PC-9 (cell line): ENCODE results near the gene PRKACA. TPM values are rescaled to one million over a fixed set of nuclear protein-coding genes. Genes with fewer than 3 reads are reported as not detected.
A peak's percentile ranks its signal among the peaks of the same experiment; 100 is the strongest.

Experiments used
- BruUV-seq: library from RNA; stranded (reverse); fragments of 400-500 nt; replicated peaks from 2 replicates; lab custom pipeline; 2021; lab: Mats Ljungman, UMichigan
- CTCF ChIA-PET: fragments of 300-600 bp; sonication (Branson Sonifier 250); formaldehyde crosslinking; loops from one replicate; lab custom pipeline; 2022; ENCODE audit warnings: antibody characterized with exemption; lab: Charles Lee
- POLR2A ChIA-PET: fragments of 300-600 bp; sonication (Branson Sonifier 250); formaldehyde crosslinking; loops from one replicate; lab custom pipeline; 2022; ENCODE audit warnings: antibody characterized with exemption; ENCODE audit not compliant: unreplicated experiment; lab: Charles Lee
- DNase-seq, 2 experiments: peaks; one replicate each; pipeline versions ENCODE4 v3.0.0 to v3.0.0-alpha.2; 2015 to 2022; ENCODE audit warnings: mixed read lengths in 1 of 2
- H2AFZ ChIP-seq: fragments of 200-600 bp; sonication (generic); 2 replicates; pipeline ENCODE4 v1.8.1; 2017; ENCODE audit warnings: antibody characterized with exemption
- H3F3A ChIP-seq: fragments of 200-600 bp; sonication (generic); 2 replicates; pipeline ENCODE4 v1.8.1; 2017; ENCODE audit warnings: antibody characterized with exemption, mild to moderate bottlenecking, low read depth; ENCODE audit not compliant: insufficient read depth
- H3K27ac ChIP-seq: fragments of 200-600 bp; sonication (generic); 2 replicates; pipeline ENCODE4 v1.6.1; 2016; ENCODE audit warnings: mixed run types
- H3K27me3 ChIP-seq: fragments of 200-600 bp; sonication (generic); 2 replicates; pipeline ENCODE4 v1.6.1; 2016; ENCODE audit warnings: low read depth, mixed run types; ENCODE audit not compliant: insufficient read depth
- H3K36me3 ChIP-seq: fragments of 200-600 bp; sonication (generic); 2 replicates; pipeline ENCODE4 v1.6.1; 2016; ENCODE audit warnings: low read depth, mixed run types
- H3K4me1 ChIP-seq: fragments of 200-600 bp; sonication (generic); replicated peaks from 2 replicates; pipeline ENCODE4 v1.6.1; 2016; ENCODE audit warnings: mixed run types; ENCODE audit not compliant: insufficient read depth
- H3K4me2 ChIP-seq: fragments of 200-600 bp; sonication (generic); 2 replicates; pipeline ENCODE4 v1.6.1; 2017; ENCODE audit warnings: mixed run types
- H3K4me3 ChIP-seq: fragments of 200-600 bp; sonication (generic); 2 replicates; pipeline ENCODE4 v1.6.1; 2016; ENCODE audit warnings: mixed run types
- H3K79me2 ChIP-seq: fragments of 200-600 bp; sonication (generic); 2 replicates; pipeline ENCODE4 v1.6.1; 2017; ENCODE audit warnings: low read depth, mixed run types
- H3K9me2 ChIP-seq: fragments of 200-600 bp; sonication (generic); 2 replicates; pipeline ENCODE4 v1.8.1; 2017; ENCODE audit warnings: mild to moderate bottlenecking; ENCODE audit not compliant: insufficient read depth
- H3K9me3 ChIP-seq: fragments of 200-600 bp; sonication (generic); 2 replicates; pipeline ENCODE4 v1.8.1; 2016; ENCODE audit warnings: low read depth; ENCODE audit not compliant: insufficient read depth
- H4K20me1 ChIP-seq: fragments of 200-600 bp; sonication (generic); 2 replicates; pipeline ENCODE4 v1.8.1; 2017; ENCODE audit not compliant: insufficient read depth
- CTCF ChIP-seq: fragments of 200-600 bp; sonication (generic); conservative IDR thresholded peaks from 2 replicates; pipeline ENCODE4 v1.6.1; 2017; ENCODE audit warnings: mixed run types, antibody characterized with exemption, mild to moderate bottlenecking, moderate library complexity
- EZH2 ChIP-seq: fragments of 200-600 bp; sonication (generic); IDR thresholded peaks from 2 replicates; pipeline ENCODE4 v1.8.0; 2017; ENCODE audit warnings: antibody characterized with exemption, low read depth
- intact Hi-C: fragments of 100-400 bp; cut with micrococcal nuclease; formaldehyde crosslinking; loops from one replicate; pipeline ENCODE4 v1.10.0; 2022; ENCODE audit not compliant: unreplicated experiment
- total RNA-seq: library from RNA; stranded (reverse); gene quantifications from 2 replicates; pipeline ENCODE4 v1.2.3, GENCODE V29; 2021

PRKACA gene
- total RNA-seq, 1 experiment from 2014 or later, result 82.8 TPM

DNA sequence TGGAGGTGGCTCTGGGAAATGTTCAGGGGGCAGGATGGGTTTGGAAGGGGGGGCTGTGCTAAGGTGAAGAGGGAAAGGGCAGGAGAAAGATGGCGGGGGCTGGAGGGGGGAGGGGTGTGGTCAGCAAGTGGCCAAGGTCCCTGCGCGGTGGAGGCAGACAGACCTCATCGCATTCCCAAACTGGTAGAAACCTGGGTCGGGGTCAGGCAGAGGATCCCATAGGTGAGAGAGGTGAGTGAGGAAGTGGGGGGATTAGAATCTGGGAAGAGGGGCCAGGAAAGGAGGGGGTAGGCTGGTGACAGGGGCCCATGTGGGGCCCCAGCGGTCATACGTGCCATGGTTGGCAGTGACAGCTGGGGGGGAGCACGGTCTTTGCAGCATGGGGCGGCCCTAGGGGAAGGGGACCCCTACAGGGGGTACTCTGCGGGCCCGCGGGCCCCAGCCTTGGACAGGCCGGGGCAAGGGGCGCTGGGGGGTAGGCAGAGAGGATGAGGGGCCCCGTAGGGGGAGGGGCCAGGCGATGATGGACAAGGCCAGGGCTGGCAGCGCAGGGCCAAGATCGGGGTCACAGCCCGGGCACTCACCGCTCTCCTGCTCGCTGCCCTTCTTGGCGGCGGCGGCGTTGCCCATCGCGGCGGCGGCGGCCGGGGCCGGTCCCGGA, 514 bp downstream of the PRKACA start:
- TF ChIP-seq CTCF, result no peak
- TF ChIP-seq EZH2, result no peak
- peak overlapping the region; percentile 90 for H3K4me2 ChIP-seq
- ChIA-PET POLR2A (interaction anchor here (0.8 kb wide), 1 partner anchor 286 kb away, joined by 6 read pairs; no protein-coding TSS in a partner anchor), CTCF (no interaction called here)
- no peak overlapping the region for H3K27ac ChIP-seq
- peaks cover 20% of the 10 kb centered on the region for H3K79me2 ChIP-seq
- no peaks in the 10 kb centered on the region for H3K9me3 ChIP-seq
- peak overlapping the region; percentile 82 for H3K4me3 ChIP-seq
- no peaks in the 10 kb centered on the region for H3K27me3 ChIP-seq
- intact Hi-C loops, result loop anchor here (1.0 to 5.0 kb wide), 3 partner anchors 26 to 237 kb away; partner anchors contain the start of gene SAMD1
- no TSS peak for BruUV-seq
- H3K9me2 ChIP-seq, result no peaks in the 10 kb centered on the region
- peaks cover 21% of the 10 kb centered on the region for H3K4me1 ChIP-seq
- H2AFZ ChIP-seq, result peak overlapping the region; percentile 73
- no peaks in the 10 kb centered on the region for H3K36me3 ChIP-seq
- peak in 1 of 2 experiments; percentile 17 for DNase-seq
- no peaks in the 10 kb centered on the region for H4K20me1 ChIP-seq
- peaks cover 46% of the 10 kb centered on the region for H3F3A ChIP-seq

DNA sequence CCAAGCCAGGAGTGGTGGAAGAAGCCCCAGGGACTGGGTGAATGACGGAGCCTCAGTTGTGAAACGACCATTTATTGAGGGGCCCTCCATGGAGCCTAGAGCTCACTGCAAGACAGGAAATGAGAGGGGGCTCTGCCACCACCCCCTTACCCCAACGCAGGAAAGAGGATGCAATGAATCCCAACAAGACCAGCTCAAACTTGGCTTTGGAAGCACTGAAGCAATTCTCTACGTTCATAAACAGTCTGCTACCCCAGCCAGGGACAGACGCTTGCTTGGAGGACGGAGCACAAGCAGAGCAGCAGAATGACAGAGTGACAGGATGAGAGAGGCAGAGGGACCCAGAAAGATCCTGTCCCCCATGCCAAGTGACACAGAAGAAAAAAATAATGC, 1.0 kb downstream of the PRKACA start:
- BruUV-seq, result no TSS peak

More for the DNA sequence above, 1.0 kb downstream of the PRKACA start:
- TF ChIP-seq CTCF, result no peak
- TF ChIP-seq EZH2, result no peak
- H3K27me3 ChIP-seq, result no peaks in the 10 kb centered on the region
- peak overlapping the region; percentile 90 for H3K4me2 ChIP-seq
- intact Hi-C loops, result loop anchor here (2.0 to 5.0 kb wide), 2 partner anchors 26 to 34 kb away; partner anchors contain the start of gene SAMD1
- peaks cover 46% of the 10 kb centered on the region for H3F3A ChIP-seq
- H3K4me3 ChIP-seq, result peak overlapping the region; percentile 82
- ChIA-PET POLR2A (interaction anchor here (0.8 kb wide), 1 partner anchor 287 kb away, joined by 6 read pairs; no protein-coding TSS in a partner anchor), CTCF (interaction anchor here (0.6 kb wide), 1 partner anchor 81 kb away, joined by 3 read pairs; no protein-coding TSS in a partner anchor)
- H3K9me3 ChIP-seq, result no peaks in the 10 kb centered on the region
- H3K79me2 ChIP-seq, result peaks cover 20% of the 10 kb centered on the region
- H3K9me2 ChIP-seq, result no peaks in the 10 kb centered on the region
- H4K20me1 ChIP-seq, result no peaks in the 10 kb centered on the region
- H3K27ac ChIP-seq, result no peak overlapping the region
- H2AFZ ChIP-seq, result peak overlapping the region; percentile 73; the same call in 1 of the 2 replicates
- H3K4me1 ChIP-seq, result peaks cover 21% of the 10 kb centered on the region
- H3K36me3 ChIP-seq, result no peaks in the 10 kb centered on the region
- DNase-seq, result no peak
